Hematopoietic multipotent progenitor cell treated with erythropoietin and hydrocortisone succinate and interleukin-3 and kit ligand, for 4 days (in vitro differentiated cells): ENCODE results near the gene FYN.
A peak's percentile ranks its signal among the peaks of the same experiment; 100 is the strongest.
"Not testable (repeated sequence)": the region's sequence is repeated elsewhere in the genome, so short reads cannot be mapped to it uniquely, and the experiment has no call there.

Experiments used
- DNase-seq: peaks from one replicate; pipeline ENCODE4 v3.0.0-alpha.2; 2015

Gene FYN

DNA sequence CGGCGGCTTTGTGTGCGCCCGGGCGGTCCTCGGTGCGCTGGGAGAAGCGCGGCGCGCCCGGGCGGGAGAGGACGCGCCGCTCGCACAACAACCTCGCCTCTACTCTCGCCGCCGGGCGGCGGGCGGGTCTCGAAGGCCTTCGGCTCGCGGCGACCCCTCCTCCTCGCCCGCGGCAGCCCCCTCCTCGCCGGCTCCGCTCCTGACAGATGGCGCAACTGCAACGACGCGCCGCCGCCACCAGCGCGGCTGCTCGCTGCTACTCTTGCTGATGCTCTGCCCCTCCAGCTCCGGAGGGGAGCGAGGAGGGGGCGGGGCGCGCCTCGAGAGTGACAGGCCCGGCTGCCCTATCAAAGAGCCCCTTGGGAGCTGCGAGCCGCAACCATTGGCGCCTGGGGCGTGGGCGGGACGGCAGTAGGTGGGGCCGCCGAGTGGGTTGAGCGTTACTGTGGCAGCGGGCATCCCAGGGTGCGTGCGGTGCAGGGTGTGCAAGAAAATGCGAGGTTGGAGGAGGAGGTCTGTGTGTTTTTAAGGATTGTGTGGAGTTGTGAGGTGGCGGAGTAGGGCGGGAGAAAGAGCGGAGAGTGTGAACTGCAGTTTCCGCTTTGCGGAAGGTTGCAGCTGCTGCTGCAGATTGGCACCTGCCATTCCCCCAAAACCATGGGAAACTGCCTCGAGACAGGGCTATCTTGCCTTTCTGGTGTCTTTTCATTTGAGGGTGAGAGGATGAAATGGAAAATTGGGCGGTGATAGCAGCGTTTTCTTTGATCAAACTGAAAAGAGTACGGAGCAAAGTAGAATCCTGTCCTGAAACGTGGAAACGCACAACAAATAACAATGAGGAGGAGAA lies at the start of gene FYN:
TSS of gene FYN (minus strand) at position 275 of the 847 bp plus-strand sequence. CDS start 153,401 bp downstream, outside the sequence.
- peak; percentile 98 for DNase-seq

- peak; percentile 63 for DNase-seq
Measured at GRCh38 chr6:111922454-111923297, 49.4 kb upstream of the FYN start.

DNA sequence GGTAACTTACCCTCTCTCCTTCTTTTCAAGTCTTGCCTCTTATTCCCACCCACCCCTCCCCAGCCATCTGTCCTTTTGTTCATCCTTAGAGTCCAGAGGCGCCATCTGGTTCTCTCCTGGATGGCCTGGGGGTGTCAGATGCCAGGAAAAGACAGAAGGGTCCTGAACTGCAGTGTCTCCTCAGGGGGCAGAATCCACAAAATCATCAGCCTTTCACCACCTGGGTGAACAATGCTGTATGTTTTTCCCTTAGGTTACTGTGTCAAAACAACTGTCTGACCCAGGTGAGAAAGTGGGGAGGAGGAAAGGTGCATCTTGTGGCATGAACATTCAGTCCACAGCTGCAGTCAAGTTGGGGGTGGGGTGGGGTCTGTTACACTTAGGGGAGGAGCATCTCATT lies 47.9 kb upstream of the FYN start:
- DNase-seq: no peak

- DNase-seq: no peak
Measured at GRCh38 chr6:111920578-111920977, 47.3 kb upstream of the FYN start.

DNA sequence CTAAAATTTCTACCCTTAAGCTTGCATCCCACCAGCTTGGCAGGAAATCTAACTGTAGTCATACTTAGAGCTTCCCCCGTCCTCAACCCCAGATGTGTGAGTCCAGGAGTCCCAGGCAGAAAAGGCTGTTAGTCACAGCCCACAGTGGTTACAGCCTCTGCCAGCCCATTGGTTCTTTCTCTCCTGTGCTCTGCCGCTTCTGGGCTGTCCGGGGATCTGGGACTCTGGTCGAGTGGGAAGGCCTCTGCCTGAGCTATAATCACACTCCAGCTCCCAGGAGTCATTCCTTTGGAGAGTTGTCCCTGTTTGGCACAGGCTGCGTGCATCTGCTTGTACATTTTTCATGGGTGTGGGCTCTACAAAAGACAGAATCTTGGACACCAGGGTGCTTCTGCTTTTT lies 45.6 kb upstream of the FYN start:
- no peak for DNase-seq

DNA sequence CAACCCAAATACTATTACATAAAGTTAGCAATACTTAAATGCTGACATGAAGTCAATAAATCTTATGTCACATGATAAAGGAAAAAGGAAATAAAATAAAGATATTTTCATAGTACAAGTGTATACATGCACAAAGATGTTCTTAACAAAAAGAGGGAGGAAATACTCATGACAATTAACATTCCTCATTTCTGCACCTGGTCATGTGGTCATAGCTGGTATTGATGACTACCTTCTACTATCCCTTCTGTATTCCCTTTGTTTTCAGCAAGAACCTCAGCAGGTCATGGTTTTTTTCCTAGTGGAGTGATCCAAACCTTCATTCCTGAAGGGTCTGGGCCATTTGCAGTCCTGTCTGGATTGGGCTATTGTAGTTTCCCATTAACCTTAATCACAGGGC lies 43.5 kb upstream of the FYN start:
- no peak for DNase-seq

DNA sequence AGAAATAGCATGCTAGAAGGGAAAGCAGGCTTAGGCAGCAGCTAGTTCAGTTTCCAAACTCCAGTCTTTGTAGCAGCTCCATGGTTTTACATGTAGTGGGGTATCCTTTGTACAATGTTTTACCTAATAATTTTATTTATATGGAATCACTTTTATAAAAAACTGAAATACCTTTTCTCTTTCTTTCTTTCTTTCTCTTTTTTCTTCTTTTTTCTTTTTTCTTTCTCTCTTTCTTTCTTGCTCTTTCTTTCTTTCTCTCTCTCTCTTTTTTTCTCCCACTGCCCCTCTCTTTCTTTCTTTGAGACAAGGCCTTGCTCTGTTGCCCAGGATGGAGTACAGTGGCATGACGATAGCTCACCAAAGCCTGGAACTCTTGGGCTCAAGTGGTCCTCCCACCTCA lies 41.4 kb upstream of the FYN start:
- DNase-seq: no peak

- no peak for DNase-seq
Measured at GRCh38 chr6:111912904-111913303, 39.7 kb upstream of the FYN start.

- DNase-seq: no peak
Measured at GRCh38 chr6:111911428-111911827, 38.2 kb upstream of the FYN start.

DNA sequence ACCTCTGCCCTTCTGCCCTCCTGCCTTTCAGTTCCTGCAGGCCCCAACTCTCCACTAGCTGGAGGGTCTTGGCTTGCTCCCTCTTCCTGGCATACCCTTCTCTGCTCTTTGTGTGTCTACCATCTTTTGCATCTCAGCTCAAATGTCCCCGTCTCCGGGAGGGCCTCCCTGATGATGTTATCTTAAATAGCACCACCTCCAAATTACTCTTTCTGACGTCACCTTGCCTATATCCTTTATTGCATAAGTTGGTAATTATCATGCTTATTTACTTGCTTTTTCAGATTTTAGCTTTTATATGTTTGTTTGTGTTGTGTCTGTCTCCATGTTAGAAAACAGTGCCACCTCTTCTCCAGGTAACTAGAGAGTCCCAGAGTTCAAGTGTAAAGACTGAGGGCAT lies 36.0 kb upstream of the FYN start:
- DNase-seq: no peak

GRCh38 chr6:111908365-111908764 lies 35.1 kb upstream of the FYN start:
- not testable (repeated sequence) for DNase-seq

- DNase-seq: no peak
Measured at GRCh38 chr6:111900735-111901134, 27.5 kb upstream of the FYN start.

DNA sequence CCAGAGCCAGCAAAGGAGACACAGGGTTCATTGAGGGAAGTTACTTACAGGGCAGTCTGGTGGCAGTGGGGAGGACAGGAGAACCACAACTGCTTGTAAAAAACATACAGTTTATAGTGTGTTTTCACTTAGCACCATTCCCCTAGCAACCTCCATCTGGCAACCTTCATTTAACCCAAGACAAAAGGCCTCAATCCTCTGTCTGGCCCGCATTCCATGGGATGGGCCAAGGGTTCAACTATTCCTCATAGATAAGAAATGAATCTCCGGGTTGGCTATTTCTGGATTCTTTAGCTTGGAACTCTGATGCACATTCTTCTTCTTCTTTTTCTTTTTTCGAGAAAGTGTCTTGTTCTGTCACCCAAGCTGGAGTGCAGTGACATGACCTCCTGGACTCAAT lies 26.3 kb upstream of the FYN start:
- no peak for DNase-seq

DNA sequence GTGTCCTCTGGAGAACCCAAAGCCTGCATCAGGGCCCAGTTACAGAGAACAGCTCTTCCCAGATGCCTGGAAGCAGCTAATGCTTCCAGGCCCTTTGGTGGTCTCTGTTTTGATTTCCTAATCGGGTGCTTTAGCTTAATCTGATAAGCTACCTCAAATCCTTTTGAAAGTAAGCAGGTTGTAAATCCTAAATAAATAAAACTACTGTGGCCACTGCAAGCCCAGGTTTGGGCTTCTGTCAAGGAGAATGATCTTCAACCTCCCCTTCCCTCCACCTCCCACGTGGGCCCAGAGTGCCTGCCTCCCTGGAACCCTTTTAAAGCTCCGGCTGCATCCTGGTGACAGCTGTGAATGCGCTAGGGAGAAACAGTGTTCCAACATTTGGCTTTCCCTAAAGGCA lies 25.2 kb upstream of the FYN start:
- DNase-seq: no peak

DNA sequence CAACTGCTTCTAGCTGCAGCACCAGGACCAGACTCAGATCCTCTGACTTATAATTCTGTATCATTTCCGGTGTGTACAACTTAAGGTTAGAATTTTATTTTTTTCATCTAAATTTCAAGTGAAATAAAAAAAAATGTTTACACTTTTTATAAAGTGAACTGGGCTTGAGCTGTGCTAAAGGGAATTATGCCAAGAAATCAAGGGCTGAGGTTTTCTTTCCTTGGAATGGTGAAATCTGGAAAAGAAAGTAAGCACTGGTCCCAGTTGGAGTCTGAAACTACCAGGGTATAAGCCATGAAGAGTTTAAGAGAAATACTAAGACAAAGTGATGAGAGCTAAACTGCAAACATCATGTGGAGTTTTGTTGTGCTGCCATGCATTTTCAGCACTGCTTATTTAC lies 21.7 kb upstream of the FYN start:
- DNase-seq: no peak

DNA sequence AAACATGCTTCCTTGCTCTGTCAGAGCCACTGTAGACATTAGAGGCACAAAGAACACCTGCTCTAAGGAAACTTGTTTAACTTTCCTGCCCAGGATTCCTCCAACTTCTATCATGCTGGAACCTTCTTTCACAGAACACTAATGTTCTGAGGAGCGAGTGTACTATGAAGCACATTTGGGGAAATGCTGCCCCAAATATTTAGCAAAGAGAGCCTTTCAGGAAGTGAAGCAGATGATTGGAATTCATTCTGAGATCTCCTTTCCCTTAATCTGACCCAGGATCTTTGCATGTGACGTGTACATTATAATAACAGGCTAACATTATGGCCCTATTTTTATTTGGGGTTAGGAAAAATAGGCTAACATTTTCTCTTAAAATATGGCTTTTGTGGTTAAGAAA lies 21.0 kb upstream of the FYN start:
- DNase-seq: no peak

- no peak for DNase-seq
Measured at GRCh38 chr6:111892431-111892830, 19.2 kb upstream of the FYN start.

DNA sequence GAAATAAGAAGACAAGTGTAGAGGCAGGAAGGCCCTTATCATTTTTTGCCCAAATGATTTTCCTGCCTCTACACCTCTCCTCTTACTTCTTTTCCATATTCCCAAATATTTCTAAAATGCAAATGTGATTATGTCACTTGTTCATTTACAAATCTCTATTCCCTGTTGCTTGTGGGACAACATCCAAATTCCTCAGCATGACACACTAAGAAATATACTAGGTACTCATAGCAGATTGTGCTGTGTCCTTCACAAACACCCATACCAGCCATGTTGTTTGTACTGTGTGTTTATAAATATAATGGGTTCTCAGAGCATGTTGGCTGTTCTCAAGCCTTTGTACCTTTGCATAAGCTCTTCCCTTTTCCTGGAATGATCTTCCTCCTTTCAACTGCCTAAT lies 17.7 kb upstream of the FYN start:
- DNase-seq: no peak

GRCh38 chr6:111888928-111889695 lies 15.9 kb upstream of the FYN start:
- no peak for DNase-seq

- not testable (repeated sequence) for DNase-seq
Measured at GRCh38 chr6:111886793-111887192, 13.5 kb upstream of the FYN start.

DNA sequence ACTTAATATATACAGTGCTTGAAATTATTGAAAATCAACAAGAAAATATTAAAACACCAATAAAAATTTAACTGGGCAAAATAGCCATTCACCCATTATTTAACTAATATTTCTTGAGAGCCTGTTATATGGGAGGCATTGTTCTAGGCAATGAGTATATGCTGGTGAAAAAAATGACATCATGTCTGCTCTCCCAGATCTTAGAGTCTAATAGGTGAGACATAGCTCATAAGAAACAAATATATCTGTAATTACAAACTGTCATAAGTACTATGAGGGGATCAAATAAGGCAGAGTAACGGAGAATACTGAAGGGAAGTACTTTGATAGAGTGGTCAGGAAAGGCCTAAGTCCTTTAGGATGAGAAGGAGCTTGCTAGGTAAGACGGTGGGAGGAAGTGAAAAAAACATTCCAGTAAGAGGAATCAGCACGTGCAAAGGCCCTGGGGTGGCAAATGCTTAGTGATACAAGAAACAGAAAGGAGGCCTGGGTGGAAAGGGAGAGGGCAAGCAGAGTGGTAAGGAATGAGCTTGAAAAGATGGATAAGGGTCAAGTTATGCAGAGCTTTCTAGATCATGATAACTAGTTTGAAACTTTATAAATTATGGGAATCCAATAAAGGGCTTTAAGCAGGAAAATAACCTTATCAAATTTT lies 12.2 kb upstream of the FYN start:
- no peak for DNase-seq

- DNase-seq: no peak
Measured at GRCh38 chr6:111884068-111884467, 10.8 kb upstream of the FYN start.
